Caco-2 (cell line): ENCODE results near the gene PLD2. TPM values are rescaled to one million over a fixed set of nuclear protein-coding genes. Genes with fewer than 3 reads are reported as not detected.

ENCODE experiments used
- BruUV-seq: library from RNA; stranded (reverse); fragments of 400-500 nt; replicated peaks from 2 replicates; lab custom pipeline; 2021; lab: Mats Ljungman, UMichigan
- CTCF ChIA-PET: fragments of 300-600 bp; sonication (Branson Sonifier 250); formaldehyde crosslinking; loops from one replicate; lab custom pipeline; 2022; ENCODE audit warnings: antibody characterized with exemption; lab: Charles Lee
- POLR2A ChIA-PET: fragments of 300-600 bp; sonication (Branson Sonifier 250); formaldehyde crosslinking; loops from one replicate; lab custom pipeline; 2022; ENCODE audit warnings: antibody characterized with exemption; lab: Charles Lee
- DNase-seq, 2 experiments: peaks; one replicate each; pipeline versions ENCODE4 v3.0.0 to v3.0.0-alpha.2; 2020 to 2022
- H3K27me3 ChIP-seq: replicated peaks from 2 replicates; pipeline ENCODE4 v1.6.0; 2011; ENCODE audit warnings: low read length; ENCODE audit not compliant: control insufficient read depth, insufficient read depth
- H3K36me3 ChIP-seq: 2 replicates; pipeline ENCODE4 v1.5.1; 2011; ENCODE audit warnings: low read length; ENCODE audit not compliant: control insufficient read depth, insufficient read depth
- H3K4me1 ChIP-seq: fragments of 250-450 bp; sonication (Bioruptor Pico); 2 replicates; pipeline ENCODE4 v1.5.1; 2020; ENCODE audit warnings: mild to moderate bottlenecking
- H3K4me3 ChIP-seq: 2 replicates; pipeline ENCODE4 v1.5.1; 2011; ENCODE audit warnings: low read depth, mild to moderate bottlenecking, control low read depth, low read length
- H3K9me3 ChIP-seq: fragments of 250-450 bp; sonication (Bioruptor Pico); 2 replicates; pipeline ENCODE4 v1.5.1; 2020; ENCODE audit warnings: mild to moderate bottlenecking, moderate library complexity
- H3K27ac Mint-ChIP-seq: one replicate; pipeline ENCODE4 v1.8.0; 2022; ENCODE audit warnings: mixed read lengths; ENCODE audit not compliant: unreplicated experiment
- H3K27me3 Mint-ChIP-seq: one replicate; pipeline ENCODE4 v1.8.0; 2022; ENCODE audit warnings: mixed read lengths; ENCODE audit not compliant: insufficient read depth, unreplicated experiment
- H3K36me3 Mint-ChIP-seq: one replicate; pipeline ENCODE4 v1.8.0; 2022; ENCODE audit warnings: mild to moderate bottlenecking, mixed read lengths; ENCODE audit not compliant: insufficient read depth, unreplicated experiment
- H3K4me1 Mint-ChIP-seq: one replicate; pipeline ENCODE4 v1.8.0; 2022; ENCODE audit warnings: low read depth, mixed read lengths; ENCODE audit not compliant: unreplicated experiment
- H3K4me3 Mint-ChIP-seq: one replicate; pipeline ENCODE4 v1.8.0; 2022; ENCODE audit warnings: mild to moderate bottlenecking, moderate library complexity, mixed read lengths; ENCODE audit not compliant: unreplicated experiment
- H3K9me3 Mint-ChIP-seq: one replicate; pipeline ENCODE4 v1.8.0; 2022; ENCODE audit warnings: mixed read lengths; ENCODE audit not compliant: unreplicated experiment
- intact Hi-C: fragments of 100-400 bp; cut with micrococcal nuclease; formaldehyde crosslinking; loops from one replicate; pipeline ENCODE4 v1.10.0; 2022; ENCODE audit not compliant: unreplicated experiment
- total RNA-seq: library from RNA; stranded (reverse); gene quantifications from 2 replicates; pipeline ENCODE4 v1.2.3, GENCODE V29; 2022
- TF ChIP-seq, protein P1 (sequence below), 2 experiments: fragments of 200-600 bp in 1 of 2; IDR thresholded peaks; 1 replicate in 1 of 2; 2 replicates in 1 of 2; pipeline versions ENCODE4 v1.5.1 to v1.8.0; 2011 to 2022; ENCODE audit warnings: antibody characterized with exemption in 1 of 2, control low read depth in 1 of 2, inconsistent platforms in 1 of 2, low read depth in 1 of 2, low read length in 1 of 2, mild to moderate bottlenecking in 1 of 2, moderate library complexity in 1 of 2; ENCODE audit not compliant: insufficient read depth in 1 of 2, severe bottlenecking in 1 of 2, unreplicated experiment in 1 of 2

PLD2 gene
- total RNA-seq, 1 experiment from 2014 or later, result 47.2 TPM

DNA sequence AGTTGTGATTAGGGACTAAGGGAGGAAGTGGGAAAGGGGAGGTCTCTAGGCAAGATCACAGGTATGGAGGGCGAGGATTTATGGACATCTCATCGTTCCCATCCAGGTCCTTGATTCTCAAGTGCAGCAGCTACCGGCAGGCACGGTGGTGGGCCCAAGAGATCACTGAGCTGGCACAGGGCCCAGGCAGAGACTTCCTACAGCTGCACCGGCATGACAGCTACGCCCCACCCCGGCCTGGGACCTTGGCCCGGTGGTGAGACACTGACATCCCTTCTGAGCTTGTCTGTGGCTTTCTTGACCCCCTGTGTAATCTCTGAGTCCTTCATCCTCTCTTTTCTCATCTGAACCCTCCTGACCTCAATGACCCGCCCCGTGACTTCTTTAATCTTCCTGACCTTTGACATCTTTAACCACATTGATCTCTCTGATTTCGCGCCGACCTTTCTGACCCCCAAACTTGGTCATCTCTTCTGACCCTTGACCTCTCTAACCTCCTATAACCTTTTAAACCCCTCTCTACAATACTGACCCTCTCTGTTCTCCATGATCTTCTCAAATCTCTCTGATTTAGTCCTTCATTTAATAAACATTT, 3.8 kb downstream of the PLD2 start:
- no peak overlapping the region for H3K4me3 Mint-ChIP-seq
- no TSS peak for BruUV-seq
- peaks cover 33% of the 10 kb centered on the region for H3K36me3 Mint-ChIP-seq
- no peak for DNase-seq
- H3K4me1 Mint-ChIP-seq, result no peaks in the 10 kb centered on the region
- POLR2A ChIA-PET, result no interaction called here
- Histone ChIP-seq H3K9me3 (no peaks in the 10 kb centered on the region), H3K27me3 (no peaks in the 10 kb centered on the region), H3K4me1 (no peaks in the 10 kb centered on the region), H3K4me3 (no peak overlapping the region), H3K36me3 (no peaks in the 10 kb centered on the region)
- CTCF ChIA-PET, result interaction anchor here (0.6 kb wide), 1 partner anchor 15 kb away, joined by 3 read pairs; the partner anchor contains the start of gene PSMB6
- no peaks in the 10 kb centered on the region for H3K27me3 Mint-ChIP-seq
- no peak overlapping the region for H3K27ac Mint-ChIP-seq
- H3K9me3 Mint-ChIP-seq, result no peaks in the 10 kb centered on the region
- intact Hi-C loops, result no loop called here
- TF ChIP-seq, protein P1, sequence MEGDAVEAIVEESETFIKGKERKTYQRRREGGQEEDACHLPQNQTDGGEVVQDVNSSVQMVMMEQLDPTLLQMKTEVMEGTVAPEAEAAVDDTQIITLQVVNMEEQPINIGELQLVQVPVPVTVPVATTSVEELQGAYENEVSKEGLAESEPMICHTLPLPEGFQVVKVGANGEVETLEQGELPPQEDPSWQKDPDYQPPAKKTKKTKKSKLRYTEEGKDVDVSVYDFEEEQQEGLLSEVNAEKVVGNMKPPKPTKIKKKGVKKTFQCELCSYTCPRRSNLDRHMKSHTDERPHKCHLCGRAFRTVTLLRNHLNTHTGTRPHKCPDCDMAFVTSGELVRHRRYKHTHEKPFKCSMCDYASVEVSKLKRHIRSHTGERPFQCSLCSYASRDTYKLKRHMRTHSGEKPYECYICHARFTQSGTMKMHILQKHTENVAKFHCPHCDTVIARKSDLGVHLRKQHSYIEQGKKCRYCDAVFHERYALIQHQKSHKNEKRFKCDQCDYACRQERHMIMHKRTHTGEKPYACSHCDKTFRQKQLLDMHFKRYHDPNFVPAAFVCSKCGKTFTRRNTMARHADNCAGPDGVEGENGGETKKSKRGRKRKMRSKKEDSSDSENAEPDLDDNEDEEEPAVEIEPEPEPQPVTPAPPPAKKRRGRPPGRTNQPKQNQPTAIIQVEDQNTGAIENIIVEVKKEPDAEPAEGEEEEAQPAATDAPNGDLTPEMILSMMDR (IDR thresholded peaks at IDR 0.05; ENCODE audit: insufficient read depth in 1 of 2, low read depth in 1 of 2, low read length in 1 of 2, severe bottlenecking in 1 of 2, unreplicated experiment in 1 of 2), result no peak

DNA sequence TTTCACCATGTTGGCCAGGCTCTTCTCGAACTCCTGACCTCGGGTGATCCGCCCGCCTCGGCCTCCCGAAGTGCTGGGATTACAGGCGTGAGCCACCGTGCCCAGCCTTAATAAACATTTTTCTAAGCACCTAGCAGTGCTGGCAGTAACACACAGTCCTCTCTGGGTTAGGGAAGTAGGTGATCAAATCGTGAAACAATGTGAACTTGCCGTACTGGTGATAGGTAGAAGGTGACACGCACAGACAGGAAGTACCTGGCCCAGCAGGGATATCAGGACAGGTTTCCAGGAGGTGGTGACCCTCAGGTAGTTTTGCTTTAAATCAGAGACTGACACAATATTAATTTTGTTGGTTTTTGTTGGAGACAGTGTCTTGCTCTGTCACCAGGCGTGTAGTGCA, 4.5 kb downstream of the PLD2 start:
- intact Hi-C loops, result no loop called here
- H3K9me3 Mint-ChIP-seq, result no peaks in the 10 kb centered on the region
- Histone ChIP-seq H3K4me3 (no peak overlapping the region), H3K4me1 (no peaks in the 10 kb centered on the region), H3K27me3 (no peaks in the 10 kb centered on the region), H3K9me3 (no peaks in the 10 kb centered on the region), H3K36me3 (no peaks in the 10 kb centered on the region)
- no peaks in the 10 kb centered on the region for H3K4me1 Mint-ChIP-seq
- ChIA-PET POLR2A (no interaction called here), CTCF (no interaction called here)
- BruUV-seq, result no TSS peak
- H3K27ac Mint-ChIP-seq, result no peak overlapping the region
- H3K4me3 Mint-ChIP-seq, result no peak overlapping the region
- TF ChIP-seq, protein P1 (IDR thresholded peaks at IDR 0.05; ENCODE audit: insufficient read depth in 1 of 2, low read depth in 1 of 2, low read length in 1 of 2, severe bottlenecking in 1 of 2, unreplicated experiment in 1 of 2), result no peak
- H3K27me3 Mint-ChIP-seq, result no peaks in the 10 kb centered on the region
- DNase-seq, result no peak
- H3K36me3 Mint-ChIP-seq, result peaks cover 40% of the 10 kb centered on the region

DNA sequence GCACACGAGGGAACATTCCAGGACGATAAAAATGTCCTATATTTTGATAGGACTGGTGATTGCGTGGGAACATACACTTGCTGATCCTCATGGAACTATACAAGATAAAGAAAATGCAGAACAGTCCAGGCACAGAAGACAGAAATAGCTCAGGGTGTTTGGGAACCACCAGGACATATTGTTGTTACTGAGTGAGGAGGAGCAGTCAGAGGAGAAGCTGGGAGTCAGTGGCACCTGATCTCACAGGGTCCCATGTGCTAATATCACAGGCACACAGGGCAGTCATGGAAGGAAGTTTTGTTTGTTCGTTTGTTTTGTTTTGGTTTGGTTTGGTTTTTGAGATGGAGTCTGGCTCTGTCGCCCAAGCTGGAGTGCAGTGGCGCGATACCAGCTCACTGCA, 5.7 kb downstream of the PLD2 start:
- no peaks in the 10 kb centered on the region for H3K4me1 Mint-ChIP-seq
- no peak for DNase-seq
- H3K4me3 ChIP-seq, result no peak overlapping the region
- no TSS peak for BruUV-seq
- no peaks in the 10 kb centered on the region for H3K27me3 ChIP-seq
- CTCF ChIA-PET, result no interaction called here
- POLR2A ChIA-PET, result no interaction called here
- intact Hi-C loops, result no loop called here
- H3K27ac Mint-ChIP-seq, result no peak overlapping the region
- H3K4me1 ChIP-seq, result no peaks in the 10 kb centered on the region
- no peaks in the 10 kb centered on the region for H3K9me3 ChIP-seq
- no peaks in the 10 kb centered on the region for H3K36me3 ChIP-seq
- no peaks in the 10 kb centered on the region for H3K9me3 Mint-ChIP-seq
- no peaks in the 10 kb centered on the region for H3K27me3 Mint-ChIP-seq
- TF ChIP-seq, protein P1 (IDR thresholded peaks at IDR 0.05; ENCODE audit: insufficient read depth in 1 of 2, low read depth in 1 of 2, low read length in 1 of 2, severe bottlenecking in 1 of 2, unreplicated experiment in 1 of 2), result no peak
- peaks cover 42% of the 10 kb centered on the region for H3K36me3 Mint-ChIP-seq
- no peak overlapping the region for H3K4me3 Mint-ChIP-seq
